ENCODE measurements around the gene KRT83. TPM values are rescaled to one million over a fixed set of nuclear protein-coding genes. Genes with fewer than 3 reads are reported as not detected.

KRT83 gene
- total RNA-seq, 1 donor from 2014 or later: not detected

GRCh38 chr12:52336641-52337040 is 15.4 kb upstream of the KRT83 start:
- no peaks in the 10 kb centered on the region for H3K9me3 Mint-ChIP-seq
- TF ChIP-seq CTCF (conservative IDR thresholded peaks at IDR 0.05): no peak
- no peaks in the 10 kb centered on the region for H3K36me3 Mint-ChIP-seq
- peaks cover 7% of the 10 kb centered on the region for H3K27me3 Mint-ChIP-seq
- H3K27ac Mint-ChIP-seq: no peak overlapping the region
- DNase-seq (ENCODE audit: extremely low spot score, unreplicated experiment): no peak
- no peak overlapping the region for H3K4me3 Mint-ChIP-seq
- peaks cover 6% of the 10 kb centered on the region for H3K4me1 Mint-ChIP-seq (ENCODE audit: unreplicated experiment)

DNA sequence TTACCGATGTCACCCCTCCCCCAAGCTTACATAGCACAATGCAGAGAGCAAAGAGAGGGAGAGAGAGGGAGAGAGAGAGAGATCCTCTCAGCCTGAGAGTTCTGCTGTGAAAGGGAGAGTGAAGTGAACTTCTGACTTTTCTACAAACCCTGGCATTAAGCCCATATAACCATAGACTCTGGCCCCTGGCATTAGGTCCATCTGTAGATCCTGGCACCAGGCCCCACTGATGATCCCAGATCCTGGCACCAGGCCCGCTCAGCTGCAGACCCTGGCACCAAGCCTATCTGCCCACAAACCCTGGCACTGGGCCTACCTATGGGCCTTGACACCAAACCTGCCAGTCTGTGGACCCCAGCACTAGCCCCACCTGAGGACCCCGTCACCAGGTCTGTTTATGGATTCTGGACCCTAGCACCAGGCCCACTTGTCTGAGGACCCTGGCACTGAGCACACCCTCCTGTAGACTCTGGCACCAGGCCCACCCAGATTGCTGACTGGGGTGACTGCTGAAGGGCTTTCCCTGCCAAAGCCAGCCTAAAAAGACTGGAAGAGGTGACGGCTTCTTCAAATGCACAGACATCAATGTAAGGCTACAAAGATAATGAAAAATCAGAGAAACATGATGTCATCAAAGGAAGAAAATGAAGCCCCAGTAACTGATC is 14.5 kb upstream of the KRT83 start:
- H3K27ac Mint-ChIP-seq: no peak overlapping the region
- no peak for TF ChIP-seq CTCF (conservative IDR thresholded peaks at IDR 0.05)
- H3K27me3 Mint-ChIP-seq: peaks cover 7% of the 10 kb centered on the region

DNA sequence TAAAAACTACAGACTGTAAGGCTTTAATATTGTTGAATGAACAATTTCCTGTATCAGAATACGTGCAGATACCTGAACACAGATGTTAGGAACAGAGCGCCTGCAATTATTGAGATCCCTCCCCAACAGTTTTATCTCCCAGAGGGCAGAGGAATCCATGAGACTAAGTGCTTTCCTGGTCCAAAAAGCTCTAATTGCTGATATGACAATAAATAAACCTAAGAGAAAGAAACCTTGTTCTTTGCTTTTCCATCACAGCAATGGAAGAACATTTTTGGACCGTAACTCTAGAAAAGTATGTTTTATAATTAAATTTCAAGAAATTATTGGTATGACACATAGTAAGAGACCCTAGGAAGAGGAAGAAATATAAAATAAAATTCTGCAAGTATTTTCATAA is 13.0 kb upstream of the KRT83 start:
- no peak for DNase-seq (ENCODE audit: extremely low spot score, unreplicated experiment)
- H3K4me3 Mint-ChIP-seq: no peak overlapping the region
- no peaks in the 10 kb centered on the region for H3K9me3 Mint-ChIP-seq
- H3K36me3 Mint-ChIP-seq: no peaks in the 10 kb centered on the region
- H3K4me1 Mint-ChIP-seq (ENCODE audit: unreplicated experiment): peaks cover 7% of the 10 kb centered on the region
- no peak for TF ChIP-seq CTCF (conservative IDR thresholded peaks at IDR 0.05)
- H3K27me3 Mint-ChIP-seq: peaks cover 11% of the 10 kb centered on the region
- no peak overlapping the region for H3K27ac Mint-ChIP-seq

More for the DNA sequence above, 14.5 kb upstream of the KRT83 start:
- H3K4me3 Mint-ChIP-seq: no peak overlapping the region
- peaks cover 7% of the 10 kb centered on the region for H3K4me1 Mint-ChIP-seq (ENCODE audit: unreplicated experiment)
- DNase-seq (ENCODE audit: extremely low spot score, unreplicated experiment): no peak
- no peaks in the 10 kb centered on the region for H3K36me3 Mint-ChIP-seq
- H3K9me3 Mint-ChIP-seq: no peaks in the 10 kb centered on the region

DNA sequence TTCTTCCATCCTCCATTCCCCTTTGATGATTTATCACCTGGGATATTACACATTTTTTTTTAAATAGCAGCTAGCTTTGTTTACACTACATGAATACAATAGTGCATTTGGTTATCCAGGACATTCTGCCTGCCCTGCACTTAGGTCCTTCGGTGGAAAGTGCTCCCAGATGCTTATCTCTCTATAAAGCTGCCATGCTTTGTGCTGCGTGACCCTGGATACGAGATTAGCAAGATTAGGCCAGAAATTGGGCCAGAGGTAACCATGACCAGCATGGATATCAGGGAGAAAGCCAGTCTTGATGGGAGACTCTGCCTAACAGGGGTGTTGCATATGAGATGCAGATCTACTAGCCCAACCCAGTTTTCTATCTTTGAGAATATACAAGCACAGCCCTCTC is 12.1 kb upstream of the KRT83 start:
- TF ChIP-seq CTCF (conservative IDR thresholded peaks at IDR 0.05): no peak
- Mint-ChIP-seq H3K4me3 (no peak overlapping the region), H3K27me3 (peaks cover 14% of the 10 kb centered on the region), H3K9me3 (no peaks in the 10 kb centered on the region), H3K27ac (no peak overlapping the region), H3K36me3 (no peaks in the 10 kb centered on the region), H3K4me1 (ENCODE audit: unreplicated experiment) (peaks cover 7% of the 10 kb centered on the region)
- no peak for DNase-seq (ENCODE audit: extremely low spot score, unreplicated experiment)

- H3K4me3 Mint-ChIP-seq: no peak overlapping the region
- H3K4me1 Mint-ChIP-seq (ENCODE audit: unreplicated experiment): peaks cover 7% of the 10 kb centered on the region
- DNase-seq (ENCODE audit: extremely low spot score, unreplicated experiment): no peak
- H3K9me3 Mint-ChIP-seq: no peaks in the 10 kb centered on the region
- H3K27me3 Mint-ChIP-seq: peaks cover 17% of the 10 kb centered on the region
- H3K27ac Mint-ChIP-seq: no peak overlapping the region
- no peak for TF ChIP-seq CTCF (conservative IDR thresholded peaks at IDR 0.05)
- no peaks in the 10 kb centered on the region for H3K36me3 Mint-ChIP-seq
Observed at GRCh38 chr12:52332381-52332780, 11.2 kb upstream of the KRT83 start.
